OCI-M2 (cell line): ENCODE results near the gene DIO2.

ENCODE experiments used
- DNase-seq: peaks from one replicate; lab custom pipeline; 2025; ENCODE audit not compliant: unreplicated experiment; lab: John Stamatoyannopoulos, UW

The DIO2 gene

GRCh38 chr14:80172375-80173051 lies 38.8 kb downstream of the DIO2 start:
- no peak for DNase-seq

- no peak for DNase-seq
Observed at GRCh38 chr14:80167793-80168448, 43.4 kb downstream of the DIO2 start.

DNA sequence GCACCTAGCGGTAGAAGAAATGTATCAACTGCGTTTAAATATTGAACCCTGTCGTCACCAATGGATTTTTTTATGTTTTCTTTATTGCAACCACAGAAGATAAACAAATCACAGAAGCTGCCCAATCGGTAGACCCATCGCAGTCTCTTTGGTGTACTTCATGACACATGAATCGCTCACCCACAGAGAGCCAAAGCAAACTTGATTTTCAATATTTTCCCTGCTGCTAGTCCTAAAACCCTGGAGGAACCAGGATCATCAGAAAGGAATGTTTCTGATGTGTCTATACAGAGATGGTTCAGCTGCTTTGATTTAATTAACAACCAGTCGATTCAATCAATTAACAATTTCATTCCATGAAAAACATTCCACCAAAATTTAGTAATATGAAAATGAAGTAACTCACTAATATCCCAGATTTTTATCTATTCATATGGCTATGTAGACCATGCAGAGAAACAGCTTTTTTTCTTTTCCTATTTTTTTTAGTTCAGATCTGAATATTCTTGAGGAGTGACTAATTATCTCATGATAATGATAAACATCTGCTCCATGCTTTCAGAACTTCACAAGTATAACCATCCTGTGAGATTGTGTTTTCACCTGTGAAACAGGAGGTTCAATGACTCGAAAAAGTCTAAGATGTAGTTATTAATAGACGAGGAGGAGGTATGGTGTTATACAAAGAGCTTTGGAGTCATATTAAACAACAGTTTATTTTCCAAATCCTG lies 46.1 kb downstream of the DIO2 start:
- no peak for DNase-seq

GRCh38 chr14:80152763-80153162 lies 58.5 kb downstream of the DIO2 start:
- no peak for DNase-seq

DNA sequence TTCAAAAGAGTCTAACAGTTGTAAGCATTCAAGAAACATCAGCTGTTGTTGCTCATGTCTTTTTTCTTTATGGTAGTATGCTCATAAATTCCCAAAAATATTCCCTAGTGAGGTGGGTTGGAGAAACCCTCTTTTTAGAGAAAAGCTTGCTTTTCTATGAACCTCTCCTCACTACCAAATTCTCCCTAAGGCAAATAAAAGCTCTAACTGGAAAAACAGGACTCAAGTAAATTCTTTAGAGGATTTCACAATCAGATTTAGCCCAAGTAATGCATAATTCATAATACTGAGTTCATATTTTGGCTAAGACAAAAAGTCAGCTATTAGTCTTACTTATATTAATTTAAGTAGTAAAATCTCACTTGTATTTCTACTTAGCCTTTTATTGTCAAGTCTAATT lies 59.1 kb downstream of the DIO2 start:
- DNase-seq: no peak

- DNase-seq: no peak
Observed at GRCh38 chr14:80150301-80150700, 61.0 kb downstream of the DIO2 start.
